ENCODE results near the gene KCNC4. TPM values are rescaled to one million over a fixed set of nuclear protein-coding genes. Genes with fewer than 3 reads are reported as not detected.

Gene KCNC4
- total RNA-seq, 2 donors from 2014 or later = 8.7 to 8.8 TPM

DNA sequence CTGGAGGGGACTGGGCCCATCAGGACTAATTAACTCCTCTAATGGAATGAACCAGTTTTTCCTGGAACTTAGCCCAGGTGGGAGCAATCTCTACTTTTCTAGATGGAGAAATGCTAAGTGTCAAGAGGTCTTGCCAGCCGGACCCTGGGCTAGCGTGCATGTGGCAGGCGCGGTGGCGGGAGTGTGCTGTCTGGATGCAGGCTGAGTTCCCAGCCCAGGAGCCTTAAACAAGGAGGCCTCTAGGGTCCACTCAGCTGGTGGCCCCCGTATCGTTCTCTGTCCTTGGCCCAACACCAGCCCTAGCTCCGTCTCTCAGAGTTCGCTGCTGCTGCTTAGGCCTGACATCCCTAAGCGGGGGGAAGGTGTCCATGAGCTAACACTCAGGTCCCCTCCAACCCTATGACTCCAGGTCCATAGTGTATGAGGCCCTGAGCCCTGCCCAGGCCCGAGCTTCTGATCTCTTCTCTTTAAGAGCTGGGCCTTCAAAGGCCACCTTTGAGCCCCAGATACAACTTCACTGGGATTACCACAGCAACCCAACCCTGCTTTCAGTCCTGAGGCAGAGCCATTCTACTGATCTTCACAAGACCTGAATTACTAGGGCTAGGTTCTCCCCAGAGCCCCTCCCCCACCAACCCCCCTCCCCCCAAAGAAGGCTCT, 3.7 kb upstream of the KCNC4 start:
- intact Hi-C loops (cut with DNase I) = loop anchor here in 1 of 2 donors (5.0 to 10.0 kb wide), 2 partner anchors 201 to 288 kb away; partner anchors contain the start of gene LAMTOR5
- DNase-seq (no peak), ATAC-seq (no peak)

DNA sequence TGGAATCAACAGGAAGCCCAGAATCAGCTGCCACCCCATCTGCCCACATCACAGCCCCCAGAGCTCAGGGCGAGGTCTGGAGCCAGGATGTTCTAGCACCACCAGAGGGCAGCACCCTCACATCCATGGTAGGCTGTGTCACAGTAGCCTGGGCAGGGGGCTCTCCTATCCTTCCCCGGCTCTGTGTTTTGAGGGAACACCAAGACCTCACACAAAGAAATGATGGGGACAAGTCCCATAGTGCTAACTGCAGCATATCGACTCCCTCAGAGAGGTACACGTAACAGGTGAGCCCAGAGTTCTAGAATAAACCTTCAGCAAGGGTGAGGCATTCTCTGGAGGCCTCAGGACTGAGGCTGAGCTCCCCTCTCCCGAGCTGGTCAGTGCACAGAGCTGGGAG, 2.3 kb upstream of the KCNC4 start:
- DNase-seq (peak; percentile 81), ATAC-seq (peak in 1 of 2 donors; percentile 14)
- intact Hi-C loops (cut with DNase I) = loop anchor here (1.0 to 10.0 kb wide), 4 partner anchors 103 to 287 kb away; partner anchors contain the start of gene LAMTOR5 (in 1 of the 2)

DNA sequence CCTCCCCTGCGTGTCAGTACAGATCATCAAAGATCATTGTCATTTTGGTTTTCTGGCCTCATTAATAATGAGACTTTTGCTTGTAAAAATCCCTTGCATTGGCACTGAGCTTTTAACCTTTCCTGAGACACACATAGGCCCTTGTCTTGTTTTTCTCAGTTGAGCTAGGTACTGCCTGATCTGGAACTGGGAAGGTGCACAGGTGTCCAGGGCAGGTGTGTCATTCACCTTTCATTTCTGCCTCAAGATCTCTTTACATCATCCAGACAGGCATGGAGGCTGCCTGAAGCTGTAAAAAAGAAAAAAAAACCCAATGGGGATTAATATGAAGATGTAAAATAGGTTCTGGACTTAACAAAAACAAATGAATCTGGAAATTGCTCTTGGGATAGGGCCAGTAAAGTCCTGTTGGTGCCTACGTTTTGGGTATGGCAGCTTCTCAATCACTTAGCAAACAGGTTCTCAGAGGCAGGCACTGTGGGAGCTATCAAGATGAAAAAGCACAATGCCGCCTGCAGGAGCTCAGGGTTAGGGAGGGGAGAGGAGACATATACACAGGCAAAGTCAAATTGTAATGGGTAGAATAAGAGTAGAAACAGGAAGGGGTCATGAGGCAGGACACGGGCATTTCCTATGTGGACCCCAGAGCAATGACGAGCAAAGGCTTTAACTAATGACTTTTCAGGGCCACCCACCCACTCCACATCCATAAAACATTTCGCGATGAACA, 1.0 kb upstream of the KCNC4 start:
- ATAC-seq = no peak
- intact Hi-C loops (cut with DNase I) = loop anchor here (2.0 to 10.0 kb wide), 3 partner anchors 102 to 286 kb away; partner anchors contain the start of gene LAMTOR5 (in 1 of the 2)

DNA sequence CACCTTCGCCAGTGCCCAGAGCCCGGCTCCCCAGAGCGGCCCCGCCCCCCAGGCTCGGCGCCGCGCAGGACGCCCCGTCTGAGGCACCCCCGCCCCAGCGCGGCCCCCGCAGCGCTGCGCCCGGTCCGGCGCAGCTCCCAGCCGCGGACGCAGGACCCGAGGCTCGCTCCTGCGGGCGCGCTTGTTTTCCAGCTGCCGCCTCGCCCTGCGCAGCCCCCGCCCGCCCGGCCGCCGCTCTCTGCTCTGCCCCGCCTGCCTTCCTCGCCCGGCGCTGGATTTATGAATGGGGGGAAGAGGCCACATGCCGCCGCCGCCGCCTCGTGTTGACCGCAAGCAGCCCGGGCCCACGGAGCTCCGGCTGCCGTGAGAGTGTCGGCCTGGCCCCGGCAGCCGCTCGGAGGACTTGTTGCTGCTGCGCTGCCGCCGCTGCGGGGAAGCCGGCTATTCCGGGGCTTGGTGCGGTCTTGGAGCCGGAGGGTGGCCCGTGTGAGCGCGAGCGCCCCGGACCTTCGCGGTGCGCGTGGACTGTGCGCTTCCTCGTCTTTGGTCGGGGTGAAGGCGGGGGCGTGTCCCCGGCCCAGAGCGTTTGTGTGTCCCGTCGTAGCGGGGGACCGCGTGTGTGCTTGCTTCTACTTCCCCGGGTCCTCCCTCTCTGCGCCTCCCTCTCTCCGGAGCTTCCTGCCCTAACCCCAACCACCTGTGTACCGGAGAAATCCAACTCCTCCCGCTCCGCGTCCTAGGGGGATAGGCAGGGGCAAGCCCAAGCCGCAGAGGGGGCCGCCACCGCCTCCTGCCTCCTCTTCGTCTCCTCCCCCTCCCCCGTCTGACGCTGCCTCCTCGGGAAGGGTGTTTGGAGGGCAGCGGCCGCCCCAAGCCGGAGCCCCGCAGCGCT, 736 bp downstream of the KCNC4 start:
- ATAC-seq (peak; percentile 20 to 38), DNase-seq (peak; percentile 67)
- intact Hi-C loops (cut with DNase I) = no loop called here

More for the DNA sequence above, 1.0 kb upstream of the KCNC4 start:
- no peak for DNase-seq

DNA sequence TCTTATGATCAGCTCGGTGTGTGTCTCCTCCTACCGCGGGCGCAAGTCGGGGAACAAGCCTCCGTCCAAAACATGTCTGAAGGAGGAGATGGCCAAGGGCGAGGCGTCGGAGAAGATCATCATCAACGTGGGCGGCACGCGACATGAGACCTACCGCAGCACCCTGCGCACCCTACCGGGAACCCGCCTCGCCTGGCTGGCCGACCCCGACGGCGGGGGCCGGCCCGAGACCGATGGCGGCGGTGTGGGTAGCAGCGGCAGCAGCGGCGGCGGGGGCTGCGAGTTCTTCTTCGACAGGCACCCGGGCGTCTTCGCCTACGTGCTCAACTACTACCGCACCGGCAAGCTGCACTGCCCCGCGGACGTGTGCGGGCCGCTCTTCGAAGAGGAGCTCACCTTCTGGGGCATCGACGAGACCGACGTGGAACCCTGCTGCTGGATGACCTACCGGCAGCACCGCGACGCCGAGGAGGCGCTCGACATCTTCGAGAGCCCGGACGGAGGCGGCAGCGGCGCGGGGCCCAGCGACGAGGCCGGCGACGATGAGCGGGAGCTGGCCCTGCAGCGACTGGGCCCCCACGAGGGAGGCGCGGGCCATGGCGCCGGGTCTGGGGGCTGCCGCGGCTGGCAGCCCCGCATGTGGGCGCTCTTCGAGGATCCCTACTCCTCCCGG, 1.5 kb downstream of the KCNC4 start:
- ATAC-seq = no peak
- intact Hi-C loops (cut with DNase I) = no loop called here
- no peak for DNase-seq

DNA sequence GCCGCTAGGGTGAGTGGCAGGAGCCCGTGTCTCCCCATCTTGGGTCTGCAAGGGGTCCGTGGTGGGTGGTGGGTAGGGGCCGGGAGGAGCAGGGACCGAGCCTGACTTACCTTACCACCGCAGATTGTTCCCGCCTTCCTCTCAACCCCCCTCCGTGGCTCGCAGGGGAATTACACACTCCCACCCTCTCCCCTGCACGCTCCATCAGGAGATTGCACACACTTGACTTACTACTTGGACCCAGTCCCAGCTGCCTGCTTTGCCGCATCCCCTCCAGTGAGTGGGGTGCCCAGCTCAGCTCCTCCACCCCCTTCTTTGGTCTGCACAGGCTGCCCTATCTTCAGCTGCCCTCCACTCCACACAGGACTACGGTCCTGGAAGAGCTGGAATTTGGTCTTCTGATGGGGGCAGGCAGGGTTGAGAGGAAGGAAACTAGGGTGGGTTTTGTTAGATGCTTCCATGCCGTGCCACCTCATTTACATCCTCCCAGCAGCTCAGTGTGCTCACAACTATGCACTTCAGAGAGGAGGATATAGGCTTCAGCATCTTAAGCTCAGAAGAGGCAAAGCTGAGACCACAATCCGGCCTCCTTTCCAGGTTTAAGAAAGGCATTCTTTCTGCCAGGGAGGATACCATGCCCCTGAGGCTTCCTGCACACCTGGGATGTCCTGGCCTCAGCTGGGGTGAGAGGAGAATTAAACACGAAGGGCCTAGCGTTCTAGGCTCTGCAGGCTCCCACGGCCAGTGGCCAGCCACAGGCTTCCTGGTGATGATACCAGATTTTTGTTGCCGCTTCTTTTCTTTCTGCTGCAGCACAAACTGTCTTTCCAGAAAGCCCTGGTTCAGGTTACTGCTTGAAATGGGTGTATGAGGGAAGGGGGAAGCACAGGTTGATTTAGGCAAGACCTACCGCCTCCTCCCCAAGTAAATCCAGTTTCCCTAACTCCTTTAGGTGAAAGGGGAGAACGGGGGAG, 2.3 kb downstream of the KCNC4 start:
- intact Hi-C loops (cut with DNase I) = no loop called here
- no peak for ATAC-seq
- DNase-seq = no peak

DNA sequence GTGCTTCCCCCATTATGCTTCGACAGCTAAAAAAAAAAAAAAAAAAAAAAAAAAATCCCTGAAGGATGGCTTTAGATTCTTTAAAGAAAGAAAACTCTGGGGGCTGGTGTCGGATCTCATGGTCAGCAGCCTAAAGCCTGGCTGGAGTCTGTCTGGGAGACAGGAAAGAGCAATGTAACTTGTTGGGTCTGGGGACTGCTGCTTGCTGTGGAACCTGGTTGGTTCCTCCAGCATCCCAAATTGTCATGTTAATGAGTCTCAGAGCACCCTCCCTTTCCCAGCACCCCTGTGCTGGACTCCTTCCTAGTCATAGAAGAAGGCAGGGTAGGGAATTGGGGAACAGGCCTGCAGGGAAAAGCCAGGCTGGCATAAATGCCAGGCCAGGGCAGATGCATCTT, 3.0 kb downstream of the KCNC4 start:
- intact Hi-C loops (cut with DNase I) = no loop called here
- DNase-seq = no peak
- no peak for ATAC-seq

DNA sequence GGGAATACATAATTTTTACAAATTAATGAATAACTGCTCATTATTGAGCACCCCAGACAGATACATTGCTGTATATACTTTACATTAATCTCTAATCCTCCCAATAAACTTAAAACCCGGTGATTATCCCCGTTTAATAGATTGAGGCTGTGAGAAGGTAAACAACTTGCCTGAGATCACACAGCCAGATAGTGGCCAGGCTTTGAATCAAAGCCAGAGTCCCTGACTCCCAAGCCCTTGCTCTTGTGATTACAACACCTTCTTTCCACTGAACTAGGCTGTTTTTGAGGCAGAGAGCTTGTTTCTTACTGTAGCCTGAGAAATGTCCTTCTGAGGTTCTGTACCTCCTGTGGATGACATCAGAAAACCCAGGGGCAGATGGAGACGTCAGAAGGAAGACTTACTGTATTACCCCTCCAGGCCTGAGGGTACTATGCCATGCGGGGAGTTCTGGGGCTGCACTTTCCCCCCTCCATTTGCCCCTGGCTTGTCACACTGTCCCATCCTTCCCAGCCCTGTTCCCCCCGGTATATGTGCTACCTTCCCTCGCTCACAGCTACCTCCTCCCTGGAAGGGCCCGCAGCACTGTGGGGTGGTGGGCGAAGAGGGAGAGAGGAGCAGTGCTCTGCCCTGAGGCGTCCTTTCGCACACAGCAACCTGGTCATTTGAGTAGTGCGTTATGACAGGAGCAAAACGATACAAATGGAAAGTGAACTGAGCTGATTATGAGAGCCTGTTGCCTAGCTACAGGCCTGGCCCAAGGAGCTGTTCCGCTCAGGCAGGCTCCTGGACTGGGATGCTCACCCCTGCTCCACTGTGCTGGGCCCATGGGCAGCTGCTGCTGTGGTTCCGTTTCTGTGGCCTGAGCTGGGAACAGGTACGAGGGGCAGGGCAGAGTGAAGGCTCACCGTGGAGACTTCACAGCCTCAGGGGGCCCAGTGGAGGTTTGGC, 4.6 kb downstream of the KCNC4 start:
- no peak for DNase-seq
- ATAC-seq = no peak
- intact Hi-C loops (cut with DNase I) = no loop called here

DNA sequence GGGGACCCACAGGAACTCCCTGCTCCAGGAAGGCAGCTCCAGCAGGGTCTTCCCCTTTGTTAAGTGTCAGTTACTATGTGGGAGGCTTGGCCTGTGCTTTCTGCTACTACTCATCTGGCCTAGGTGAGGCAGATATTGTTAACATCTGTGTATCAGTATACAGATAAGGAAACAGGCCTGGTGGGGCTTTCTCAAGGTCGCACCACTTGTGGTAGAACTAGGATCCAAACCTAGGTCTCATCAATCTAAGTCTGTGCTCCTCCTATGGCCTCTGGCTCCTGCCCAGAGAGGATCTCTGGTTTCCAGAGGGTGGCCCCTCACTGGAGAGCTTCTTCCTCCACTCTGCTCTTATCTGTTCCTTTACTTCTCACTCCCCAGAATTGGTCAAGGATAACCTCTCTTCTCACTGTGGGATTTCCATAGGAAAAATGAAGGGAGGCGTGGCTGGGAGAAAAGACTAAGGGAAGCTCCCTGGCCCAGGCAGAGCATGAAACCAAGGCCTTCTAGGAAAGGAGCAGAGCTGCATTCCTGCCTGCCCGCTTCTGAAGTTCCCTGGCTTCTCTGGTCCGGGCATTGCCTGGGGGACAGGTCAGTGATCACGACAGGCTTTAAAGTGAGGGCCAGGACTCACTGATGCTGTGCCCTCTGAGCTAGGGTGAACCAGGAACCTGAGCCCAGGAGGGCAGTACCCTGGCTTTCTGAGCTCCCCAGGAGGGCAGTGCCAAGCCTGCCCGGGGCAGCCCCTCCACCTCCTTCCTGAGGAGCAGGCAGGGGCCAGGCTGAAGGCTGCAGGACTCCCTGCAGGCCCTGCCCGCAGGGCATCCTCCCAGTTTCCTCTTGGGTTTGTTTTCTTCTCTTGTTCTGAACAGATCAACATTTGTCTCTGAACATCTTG, 5.8 kb downstream of the KCNC4 start:
- no peak for ATAC-seq
- no peak for DNase-seq
- intact Hi-C loops (cut with DNase I) = no loop called here

DNA sequence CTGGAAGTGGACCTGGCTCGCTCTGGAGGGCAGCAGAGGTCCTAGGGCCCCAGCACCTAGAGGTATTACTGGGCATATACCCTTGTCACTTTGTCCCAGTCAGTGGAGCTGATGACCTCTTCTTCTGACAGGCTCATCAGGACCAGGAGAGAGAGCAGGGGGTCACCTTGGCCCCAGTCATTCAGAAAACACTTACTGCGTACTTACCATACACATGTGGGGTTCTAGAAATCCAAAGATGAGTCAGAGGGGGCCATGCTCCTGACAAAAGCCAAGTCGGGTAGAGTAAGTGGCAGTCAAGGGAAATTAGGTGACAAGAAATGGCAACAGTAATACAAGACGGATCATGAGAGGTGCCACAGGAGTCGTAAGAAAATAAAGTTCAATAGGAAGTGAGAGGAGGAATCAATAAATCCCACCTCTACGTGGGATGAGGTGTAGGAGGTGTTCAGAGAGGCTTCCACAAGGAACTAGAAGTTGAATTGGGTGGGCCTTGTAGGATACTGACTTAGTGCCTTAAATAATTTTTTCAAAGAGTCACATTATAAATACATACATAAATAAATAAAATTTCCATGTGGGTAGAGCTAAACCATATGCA, 6.8 kb downstream of the KCNC4 start:
- ATAC-seq (no peak), DNase-seq (no peak)
- intact Hi-C loops (cut with DNase I) = no loop called here

DNA sequence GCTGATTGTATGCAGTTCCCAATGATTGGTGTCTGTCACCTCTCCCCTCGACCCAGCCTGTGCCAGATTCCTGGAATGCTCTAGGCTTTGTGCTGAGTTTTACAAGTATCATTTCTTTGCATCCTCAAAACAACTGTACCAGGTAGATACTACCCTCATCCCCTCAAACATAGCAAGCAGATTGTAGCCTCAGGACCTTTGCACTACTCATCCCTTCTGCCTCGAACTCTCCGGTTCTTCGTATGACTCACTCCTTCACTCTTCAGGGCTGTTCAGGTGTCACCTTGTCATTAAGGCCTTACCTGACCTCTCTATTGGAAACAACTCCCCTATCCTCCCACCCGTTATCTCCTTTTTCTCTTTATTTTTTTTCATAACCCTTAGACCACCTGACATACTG, 8.0 kb downstream of the KCNC4 start:
- DNase-seq (no peak), ATAC-seq (no peak)
- intact Hi-C loops (cut with DNase I) = no loop called here

DNA sequence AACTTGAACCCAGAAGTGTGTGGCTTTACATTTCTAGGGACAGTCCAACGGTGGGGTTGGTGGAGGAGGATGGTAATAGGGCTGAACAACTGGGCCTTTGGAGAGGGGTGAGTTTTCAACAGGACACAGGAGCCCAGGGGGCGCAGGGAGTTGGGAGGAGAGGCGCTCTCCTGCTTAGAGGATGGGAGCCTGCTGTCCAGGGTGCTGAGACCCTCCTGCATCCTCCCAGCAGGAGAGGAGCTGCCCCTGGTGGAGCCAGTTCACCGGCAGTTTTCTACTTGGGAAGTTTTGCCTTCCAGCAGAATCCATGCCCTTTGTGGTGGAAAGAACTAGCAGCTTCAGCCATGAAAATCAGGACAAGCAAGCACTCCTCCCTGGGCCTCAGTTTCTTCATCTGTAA, 8.6 kb downstream of the KCNC4 start:
- intact Hi-C loops (cut with DNase I) = no loop called here
- DNase-seq = no peak
- no peak for ATAC-seq

DNA sequence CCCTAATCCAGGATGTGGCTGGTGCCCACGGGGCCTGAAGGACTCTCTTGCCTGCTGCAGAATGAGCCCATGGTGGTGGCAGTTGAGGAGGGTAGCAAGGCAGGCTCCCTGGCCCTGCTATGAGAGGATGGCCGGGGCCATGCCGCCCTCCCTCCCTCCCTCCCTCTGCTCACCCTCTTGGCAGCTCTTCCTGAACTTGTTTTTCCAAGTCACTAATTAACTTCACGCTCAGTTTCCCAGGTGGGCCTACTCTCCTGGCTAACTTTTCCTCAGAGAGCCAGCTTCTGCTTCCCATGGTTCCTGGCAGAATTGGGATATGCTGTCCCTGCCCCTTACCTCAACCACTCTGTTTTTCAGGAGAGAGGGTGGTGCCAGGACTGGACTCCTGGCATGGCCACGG, 10.2 kb downstream of the KCNC4 start:
- DNase-seq = no peak
- no peak for ATAC-seq
- intact Hi-C loops (cut with DNase I) = no loop called here

DNA sequence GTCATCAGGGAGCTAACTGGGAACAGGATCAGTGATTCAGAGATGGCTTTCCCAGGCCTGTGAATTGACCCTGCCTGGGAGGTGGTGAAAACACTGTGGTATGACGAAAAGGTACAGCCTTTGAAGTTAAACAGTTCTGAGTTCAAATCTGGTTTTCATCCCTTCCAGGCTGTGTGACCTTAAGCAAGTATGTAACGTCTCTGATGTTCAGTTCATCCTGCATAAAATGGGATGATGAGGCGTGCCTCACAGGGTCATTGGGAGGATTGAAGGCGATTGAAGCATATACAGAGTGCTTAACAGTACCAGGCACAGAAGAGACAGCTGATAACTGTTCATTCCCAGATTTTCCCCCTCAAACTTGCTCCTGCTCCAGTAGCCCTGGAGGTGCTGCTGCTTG, 11.0 kb downstream of the KCNC4 start:
- DNase-seq = no peak
- no peak for ATAC-seq
- intact Hi-C loops (cut with DNase I) = no loop called here

DNA sequence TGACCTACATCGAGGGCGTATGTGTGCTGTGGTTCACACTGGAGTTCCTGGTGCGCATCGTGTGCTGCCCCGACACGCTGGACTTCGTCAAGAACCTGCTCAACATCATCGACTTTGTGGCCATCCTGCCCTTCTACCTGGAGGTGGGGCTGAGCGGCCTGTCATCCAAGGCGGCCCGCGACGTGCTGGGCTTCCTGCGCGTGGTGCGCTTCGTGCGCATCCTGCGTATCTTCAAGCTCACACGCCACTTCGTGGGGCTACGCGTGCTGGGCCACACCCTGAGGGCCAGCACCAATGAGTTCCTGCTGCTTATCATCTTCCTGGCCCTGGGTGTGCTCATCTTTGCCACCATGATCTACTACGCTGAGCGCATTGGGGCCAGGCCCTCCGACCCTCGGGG, 13.0 kb downstream of the KCNC4 start:
- ATAC-seq (no peak), DNase-seq (no peak)
- intact Hi-C loops (cut with DNase I) = no loop called here

DNA sequence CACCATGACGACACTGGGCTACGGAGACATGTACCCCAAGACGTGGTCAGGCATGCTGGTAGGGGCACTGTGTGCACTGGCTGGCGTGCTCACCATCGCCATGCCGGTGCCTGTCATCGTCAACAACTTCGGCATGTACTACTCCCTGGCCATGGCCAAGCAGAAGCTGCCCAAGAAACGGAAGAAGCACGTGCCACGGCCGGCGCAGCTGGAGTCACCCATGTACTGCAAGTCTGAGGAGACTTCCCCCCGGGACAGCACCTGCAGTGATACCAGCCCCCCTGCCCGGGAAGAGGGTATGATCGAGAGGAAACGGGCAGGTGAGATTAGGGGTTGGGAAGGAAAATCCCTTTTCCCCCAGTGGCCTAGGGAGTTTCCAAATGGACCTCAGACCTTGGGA, 13.5 kb downstream of the KCNC4 start:
- DNase-seq = no peak
- intact Hi-C loops (cut with DNase I) = no loop called here
- ATAC-seq = no peak

Measured in left cardiac atrium (tissue), 4 donors.